ENCODE measurements around the gene MAS1L.

DNA sequence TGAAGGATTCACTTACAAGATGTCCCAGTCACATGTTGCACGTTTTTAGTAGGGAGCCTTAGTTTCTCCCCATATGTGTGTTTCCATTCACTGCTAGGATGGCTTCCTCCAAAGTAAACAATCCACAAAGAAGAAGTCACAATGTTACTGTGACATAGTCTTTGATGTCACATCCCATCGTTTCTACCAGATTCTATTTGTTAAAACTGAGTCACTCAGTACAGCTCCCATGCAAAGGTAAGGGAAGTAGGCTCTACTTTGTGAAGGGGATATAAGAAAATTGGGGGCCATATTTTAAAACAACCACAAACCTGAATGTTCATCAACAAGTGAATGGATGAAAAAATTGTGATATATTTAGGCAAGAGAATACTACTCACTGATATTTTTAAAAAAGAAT lies 30.8 kb downstream of the MAS1L start, which contains the start of the genes OR11A1 and OR2H1:
- TF ChIP-seq, protein P1, sequence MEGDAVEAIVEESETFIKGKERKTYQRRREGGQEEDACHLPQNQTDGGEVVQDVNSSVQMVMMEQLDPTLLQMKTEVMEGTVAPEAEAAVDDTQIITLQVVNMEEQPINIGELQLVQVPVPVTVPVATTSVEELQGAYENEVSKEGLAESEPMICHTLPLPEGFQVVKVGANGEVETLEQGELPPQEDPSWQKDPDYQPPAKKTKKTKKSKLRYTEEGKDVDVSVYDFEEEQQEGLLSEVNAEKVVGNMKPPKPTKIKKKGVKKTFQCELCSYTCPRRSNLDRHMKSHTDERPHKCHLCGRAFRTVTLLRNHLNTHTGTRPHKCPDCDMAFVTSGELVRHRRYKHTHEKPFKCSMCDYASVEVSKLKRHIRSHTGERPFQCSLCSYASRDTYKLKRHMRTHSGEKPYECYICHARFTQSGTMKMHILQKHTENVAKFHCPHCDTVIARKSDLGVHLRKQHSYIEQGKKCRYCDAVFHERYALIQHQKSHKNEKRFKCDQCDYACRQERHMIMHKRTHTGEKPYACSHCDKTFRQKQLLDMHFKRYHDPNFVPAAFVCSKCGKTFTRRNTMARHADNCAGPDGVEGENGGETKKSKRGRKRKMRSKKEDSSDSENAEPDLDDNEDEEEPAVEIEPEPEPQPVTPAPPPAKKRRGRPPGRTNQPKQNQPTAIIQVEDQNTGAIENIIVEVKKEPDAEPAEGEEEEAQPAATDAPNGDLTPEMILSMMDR (IDR thresholded peaks at IDR 0.05): no peak
- no peak for TF ChIP-seq POLR2A (IDR thresholded peaks at IDR 0.05)
